Measurements from ENCODE around the gene RFX1.
"Not testable (repeated sequence)": the region's sequence is repeated elsewhere in the genome, so short reads cannot be mapped to it uniquely, and the experiment has no call there.

Gene RFX1

DNA sequence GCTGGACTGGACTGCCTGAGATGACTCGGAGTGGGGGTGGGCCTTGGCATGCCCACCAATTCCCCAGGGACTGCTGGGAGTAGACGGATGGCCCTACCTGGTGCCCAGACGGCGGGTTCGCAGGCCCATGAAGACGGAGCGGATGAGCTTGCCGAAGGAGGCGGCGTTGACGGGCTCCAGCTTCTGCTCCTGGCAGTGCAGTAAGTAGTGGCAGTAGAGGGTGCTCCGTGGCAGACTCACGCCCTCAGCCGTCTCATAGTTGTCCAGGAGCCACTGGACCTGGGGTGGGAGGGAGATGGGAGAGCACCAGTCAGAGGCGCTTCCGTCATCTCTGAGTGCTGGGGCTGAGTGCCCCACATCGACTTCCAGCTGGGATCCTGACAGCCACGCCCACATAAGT is 36.2 kb downstream of the RFX1 start:
- no peak overlapping the region for H3K4me3 ChIP-seq (replicated peaks; ENCODE audit: low read depth, low read length)
- no peak for DNase-seq (ENCODE audit: extremely low read depth, low read depth)
- TF ChIP-seq, protein P1, sequence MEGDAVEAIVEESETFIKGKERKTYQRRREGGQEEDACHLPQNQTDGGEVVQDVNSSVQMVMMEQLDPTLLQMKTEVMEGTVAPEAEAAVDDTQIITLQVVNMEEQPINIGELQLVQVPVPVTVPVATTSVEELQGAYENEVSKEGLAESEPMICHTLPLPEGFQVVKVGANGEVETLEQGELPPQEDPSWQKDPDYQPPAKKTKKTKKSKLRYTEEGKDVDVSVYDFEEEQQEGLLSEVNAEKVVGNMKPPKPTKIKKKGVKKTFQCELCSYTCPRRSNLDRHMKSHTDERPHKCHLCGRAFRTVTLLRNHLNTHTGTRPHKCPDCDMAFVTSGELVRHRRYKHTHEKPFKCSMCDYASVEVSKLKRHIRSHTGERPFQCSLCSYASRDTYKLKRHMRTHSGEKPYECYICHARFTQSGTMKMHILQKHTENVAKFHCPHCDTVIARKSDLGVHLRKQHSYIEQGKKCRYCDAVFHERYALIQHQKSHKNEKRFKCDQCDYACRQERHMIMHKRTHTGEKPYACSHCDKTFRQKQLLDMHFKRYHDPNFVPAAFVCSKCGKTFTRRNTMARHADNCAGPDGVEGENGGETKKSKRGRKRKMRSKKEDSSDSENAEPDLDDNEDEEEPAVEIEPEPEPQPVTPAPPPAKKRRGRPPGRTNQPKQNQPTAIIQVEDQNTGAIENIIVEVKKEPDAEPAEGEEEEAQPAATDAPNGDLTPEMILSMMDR (IDR thresholded peaks at IDR 0.05; ENCODE audit: low read depth, low read length, missing control alignments) = no peak

GRCh38 chr19:13968999-13969398 is 37.1 kb downstream of the RFX1 start:
- TF ChIP-seq, protein P1 (IDR thresholded peaks at IDR 0.05; ENCODE audit: low read depth, low read length, missing control alignments) = no peak
- no peak overlapping the region for H3K4me3 ChIP-seq (replicated peaks; ENCODE audit: low read depth, low read length)
- no peak for DNase-seq (ENCODE audit: extremely low read depth, low read depth)

- DNase-seq (ENCODE audit: extremely low read depth, low read depth) = no peak
- TF ChIP-seq, protein P1 (IDR thresholded peaks at IDR 0.05; ENCODE audit: low read depth, low read length, missing control alignments) = no peak
- H3K4me3 ChIP-seq (replicated peaks; ENCODE audit: low read depth, low read length) = no peak overlapping the region
Observed at GRCh38 chr19:13968383-13968935, 37.7 kb downstream of the RFX1 start.

GRCh38 chr19:13967206-13967605 is 38.9 kb downstream of the RFX1 start:
- DNase-seq (ENCODE audit: extremely low read depth, low read depth); H3K4me3 ChIP-seq (replicated peaks; ENCODE audit: low read depth, low read length): not testable (repeated sequence)

- no peak overlapping the region for H3K4me3 ChIP-seq (replicated peaks; ENCODE audit: low read depth, low read length)
- DNase-seq (ENCODE audit: extremely low read depth, low read depth) = no peak
- TF ChIP-seq, protein P1 (IDR thresholded peaks at IDR 0.05; ENCODE audit: low read depth, low read length, missing control alignments) = no peak
Observed at GRCh38 chr19:13966684-13967128, 39.4 kb downstream of the RFX1 start.

GRCh38 chr19:13965926-13966683 is 40.0 kb downstream of the RFX1 start:
- no peak overlapping the region for H3K4me3 ChIP-seq (replicated peaks; ENCODE audit: low read depth, low read length)
- TF ChIP-seq, protein P1 (IDR thresholded peaks at IDR 0.05; ENCODE audit: low read depth, low read length, missing control alignments) = no peak

GRCh38 chr19:13965377-13965896 is 40.7 kb downstream of the RFX1 start:
- no peak for DNase-seq (ENCODE audit: extremely low read depth, low read depth)
- TF ChIP-seq, protein P1 (IDR thresholded peaks at IDR 0.05; ENCODE audit: low read depth, low read length, missing control alignments) = no peak
- no peak overlapping the region for H3K4me3 ChIP-seq (replicated peaks; ENCODE audit: low read depth, low read length)

More at GRCh38 chr19:13965926-13966683, 40.0 kb downstream of the RFX1 start:
- no peak for DNase-seq (ENCODE audit: extremely low read depth, low read depth)
